ENCODE measurements around the gene QPRT. TPM values are rescaled to one million over a fixed set of nuclear protein-coding genes. Genes with fewer than 3 reads are reported as not detected.

Gene QPRT
- total and polyA plus RNA-seq, 2 of the 8 experiments (the other 6 are each of a cell fraction or from before 2014, with no cell fraction given): 89.0 to 102 TPM

- no peak for TF ChIP-seq FOSL1 (IDR thresholded peaks at IDR 0.05; ENCODE audit: insufficient read depth, low read depth, low read length)
- no peak for TF ChIP-seq CREB1 (IDR thresholded peaks at IDR 0.05)
- TF ChIP-seq SIRT6 (IDR thresholded peaks at IDR 0.05; ENCODE audit: low read length): no peak
- TF ChIP-seq RFX5 (IDR thresholded peaks at IDR 0.05; ENCODE audit: borderline replicate concordance, low read depth, low read length): no peak
- TF ChIP-seq EP300 (IDR thresholded peaks at IDR 0.05; ENCODE audit: borderline replicate concordance in 1 of 2, low read depth in 2 of 2, low read length in 2 of 2): no peak
- TF ChIP-seq, protein P1, sequence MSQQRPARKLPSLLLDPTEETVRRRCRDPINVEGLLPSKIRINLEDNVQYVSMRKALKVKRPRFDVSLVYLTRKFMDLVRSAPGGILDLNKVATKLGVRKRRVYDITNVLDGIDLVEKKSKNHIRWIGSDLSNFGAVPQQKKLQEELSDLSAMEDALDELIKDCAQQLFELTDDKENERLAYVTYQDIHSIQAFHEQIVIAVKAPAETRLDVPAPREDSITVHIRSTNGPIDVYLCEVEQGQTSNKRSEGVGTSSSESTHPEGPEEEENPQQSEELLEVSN (IDR thresholded peaks at IDR 0.05): peak; percentile 42; the same call in 1 of the 2 replicates
- TF ChIP-seq MAX (IDR thresholded peaks at IDR 0.05): peak; percentile 90
- no peak for TF ChIP-seq CBX8 (IDR thresholded peaks at IDR 0.05; ENCODE audit: borderline replicate concordance, low read depth, low read length)
- TF ChIP-seq KDM1A (IDR thresholded peaks at IDR 0.05; ENCODE audit: borderline replicate concordance, low read length): no peak
- no peak for TF ChIP-seq NRF1 (IDR thresholded peaks at IDR 0.05; ENCODE audit: low read depth, low read length)
- no peak for TF ChIP-seq RNF2 (IDR thresholded peaks at IDR 0.05; ENCODE audit: borderline replicate concordance, low read depth, low read length, missing control alignments, poor library complexity, severe bottlenecking)
- TF ChIP-seq JUND (IDR thresholded peaks at IDR 0.05; ENCODE audit: low read length): no peak
- no peak for TF ChIP-seq KDM5A (IDR thresholded peaks at IDR 0.05; ENCODE audit: low read length)
- TF ChIP-seq GABPA (IDR thresholded peaks at IDR 0.05; ENCODE audit: borderline replicate concordance, insufficient read depth, low read length): no peak
- peak; percentile 81 for TF ChIP-seq GTF2F1 (IDR thresholded peaks at IDR 0.05; ENCODE audit: borderline replicate concordance, low read depth, low read length)
- peak; percentile 78 to 93 for TF ChIP-seq POLR2A (IDR thresholded peaks at IDR 0.05; ENCODE audit: control extremely low read depth in 1 of 2, low read depth in 2 of 2, low read length in 2 of 2)
- TF ChIP-seq SP2 (IDR thresholded peaks at IDR 0.05; ENCODE audit: low read length): no peak
These were observed 30.1 kb downstream of the QPRT start (continued) for GRCh38 chr16:29708917-29709600.
